Skeletal muscle satellite cell (primary cell): ENCODE measurements around the gene FBXW12.

Experiments used
- H3K27me3 ChIP-seq: 2 replicates; pipeline ENCODE4 v1.7.0; 2013; ENCODE audit warnings: low read length; ENCODE audit not compliant: control insufficient read depth, insufficient read depth
- H3K36me3 ChIP-seq: 2 replicates; pipeline ENCODE4 v1.7.0; 2013; ENCODE audit warnings: mild to moderate bottlenecking, control low read depth, low read length; ENCODE audit not compliant: insufficient read depth
- H3K4me1 ChIP-seq: 2 replicates; pipeline ENCODE4 v1.7.0; 2013; ENCODE audit warnings: low read length; ENCODE audit not compliant: control insufficient read depth, insufficient read depth
- H3K4me2 ChIP-seq: 2 replicates; pipeline ENCODE4 v1.7.0; 2013; ENCODE audit warnings: mild to moderate bottlenecking, low read length
- H3K4me3 ChIP-seq: 2 replicates; pipeline ENCODE4 v1.7.0; 2013; ENCODE audit warnings: low read length
- H3K9ac ChIP-seq: 2 replicates; pipeline ENCODE4 v1.7.0; 2013; ENCODE audit warnings: mild to moderate bottlenecking, low read depth, low read length, moderate library complexity
- H3K9me3 ChIP-seq: replicated peaks from 2 replicates; pipeline ENCODE4 v1.7.0; 2013; ENCODE audit warnings: mild to moderate bottlenecking, control low read depth, low read length

The FBXW12 gene

GRCh38 chr3:48347500-48347899 lies 24.5 kb upstream of the FBXW12 start:
- H3K36me3 ChIP-seq, result no peaks in the 10 kb centered on the region
- no peak overlapping the region for H3K4me3 ChIP-seq
- peaks cover 35% of the 10 kb centered on the region for H3K27me3 ChIP-seq
- H3K4me2 ChIP-seq, result no peak overlapping the region
- no peaks in the 10 kb centered on the region for H3K4me1 ChIP-seq
- H3K9ac ChIP-seq, result no peak overlapping the region
- H3K9me3 ChIP-seq, result no peaks in the 10 kb centered on the region

- no peak overlapping the region for H3K4me2 ChIP-seq
- H3K36me3 ChIP-seq, result no peaks in the 10 kb centered on the region
- no peak overlapping the region for H3K9ac ChIP-seq
- peaks cover 57% of the 10 kb centered on the region for H3K27me3 ChIP-seq
- H3K4me3 ChIP-seq, result no peak overlapping the region
- H3K4me1 ChIP-seq, result no peaks in the 10 kb centered on the region
- peaks cover 2% of the 10 kb centered on the region for H3K9me3 ChIP-seq
These were observed 19.5 kb upstream of the FBXW12 start for GRCh38 chr3:48352546-48352945.

DNA sequence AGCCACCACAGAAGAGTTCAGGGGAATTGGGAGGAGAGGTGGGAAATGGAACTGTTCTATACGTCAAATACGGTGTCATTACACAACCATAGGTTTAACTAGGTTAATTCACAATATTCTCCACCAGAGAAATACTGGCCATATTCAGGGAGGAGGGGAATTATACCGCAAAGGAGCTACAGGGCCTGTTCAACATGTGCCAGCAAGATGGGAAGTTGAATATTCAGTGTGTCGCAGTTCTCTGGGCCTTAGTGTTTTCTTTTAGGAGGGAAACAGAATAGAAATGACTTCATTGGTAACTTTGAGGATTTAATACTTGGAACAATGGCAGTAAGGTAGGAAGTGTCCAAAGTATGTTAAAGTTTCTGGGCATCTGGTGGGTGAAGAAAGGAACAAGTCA lies 18.0 kb upstream of the FBXW12 start:
- H3K36me3 ChIP-seq, result no peaks in the 10 kb centered on the region
- no peak overlapping the region for H3K4me3 ChIP-seq
- no peaks in the 10 kb centered on the region for H3K4me1 ChIP-seq
- H3K27me3 ChIP-seq, result peaks cover 63% of the 10 kb centered on the region
- no peak overlapping the region for H3K4me2 ChIP-seq
- H3K9me3 ChIP-seq, result peaks cover 3% of the 10 kb centered on the region
- H3K9ac ChIP-seq, result no peak overlapping the region

DNA sequence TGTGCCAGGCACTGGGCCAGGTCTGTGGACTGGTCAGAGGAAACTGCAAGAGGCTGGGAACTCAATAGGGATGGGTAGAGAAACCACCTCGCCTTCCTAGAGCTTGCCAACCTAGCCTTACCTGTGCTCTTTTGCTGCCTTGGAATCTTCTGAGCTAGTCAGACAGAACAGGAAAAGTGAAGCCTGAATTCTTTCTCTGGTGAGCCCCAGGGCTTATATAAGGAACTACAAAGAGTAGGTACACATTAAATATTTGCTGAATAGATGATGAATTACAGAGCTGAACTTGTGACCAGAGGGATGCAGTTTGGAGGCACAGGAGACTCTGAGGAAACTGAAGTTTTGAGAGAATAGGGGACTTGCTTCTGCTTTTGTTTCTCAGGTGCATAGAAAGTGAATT lies 15.6 kb upstream of the FBXW12 start:
- H3K4me2 ChIP-seq, result no peak overlapping the region
- H3K4me1 ChIP-seq, result no peaks in the 10 kb centered on the region
- H3K9ac ChIP-seq, result no peak overlapping the region
- H3K9me3 ChIP-seq, result peaks cover 3% of the 10 kb centered on the region
- H3K36me3 ChIP-seq, result no peaks in the 10 kb centered on the region
- H3K4me3 ChIP-seq, result no peak overlapping the region
- peaks cover 68% of the 10 kb centered on the region for H3K27me3 ChIP-seq

- H3K36me3 ChIP-seq, result no peaks in the 10 kb centered on the region
- no peak overlapping the region for H3K4me3 ChIP-seq
- H3K4me2 ChIP-seq, result no peak overlapping the region
These were observed 10.1 kb upstream of the FBXW12 start for GRCh38 chr3:48361928-48362327.

DNA sequence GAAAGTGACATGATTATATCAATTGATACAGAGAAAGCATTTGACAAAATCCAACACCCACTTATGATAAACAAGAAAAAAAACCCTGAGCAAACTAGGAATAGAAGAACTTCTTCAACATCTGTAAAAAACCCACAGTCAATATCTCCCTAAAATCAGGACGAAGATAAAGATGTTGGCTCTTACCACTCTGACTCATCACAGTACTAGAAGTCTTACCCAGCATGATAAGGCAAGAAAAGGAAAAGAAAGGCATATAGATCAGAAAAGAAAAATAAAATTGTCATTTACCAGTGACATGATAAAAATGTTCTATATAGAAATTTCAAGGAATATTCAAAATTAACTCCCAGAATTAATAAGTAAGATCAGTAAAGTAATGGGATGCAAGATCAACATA lies 7.2 kb upstream of the FBXW12 start:
- peaks cover 25% of the 10 kb centered on the region for H3K27me3 ChIP-seq
- H3K4me1 ChIP-seq, result no peaks in the 10 kb centered on the region
- no peak overlapping the region for H3K4me2 ChIP-seq
- no peak overlapping the region for H3K4me3 ChIP-seq
- no peaks in the 10 kb centered on the region for H3K36me3 ChIP-seq
- H3K9me3 ChIP-seq, result no peaks in the 10 kb centered on the region
- H3K9ac ChIP-seq, result no peak overlapping the region

More at GRCh38 chr3:48361928-48362327, 10.1 kb upstream of the FBXW12 start:
- Histone ChIP-seq H3K4me1 (no peaks in the 10 kb centered on the region), H3K9me3 (peaks cover 3% of the 10 kb centered on the region), H3K27me3 (peaks cover 30% of the 10 kb centered on the region), H3K9ac (no peak overlapping the region)

DNA sequence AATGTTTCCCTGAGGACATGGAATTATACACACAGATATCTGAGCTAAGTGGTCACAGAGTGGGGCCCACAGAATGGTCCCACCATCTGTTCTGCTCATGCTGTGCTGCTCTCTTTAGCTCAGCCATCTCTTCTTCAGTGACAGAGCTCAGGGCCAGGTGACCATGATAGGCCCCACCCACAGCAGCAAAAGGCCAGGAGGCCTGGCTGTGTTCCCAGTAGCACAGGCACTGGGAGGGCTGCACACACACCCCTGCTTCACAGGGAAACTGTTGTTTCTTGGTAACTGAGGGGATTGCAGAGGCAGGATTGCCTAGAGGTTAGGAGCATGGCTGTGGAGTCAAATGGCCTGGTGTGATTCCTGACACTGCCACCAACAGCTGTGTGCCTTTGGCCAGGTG lies 4.8 kb upstream of the FBXW12 start:
- H3K9me3 ChIP-seq, result no peaks in the 10 kb centered on the region
- H3K4me1 ChIP-seq, result no peaks in the 10 kb centered on the region
- no peak overlapping the region for H3K4me3 ChIP-seq
- no peaks in the 10 kb centered on the region for H3K36me3 ChIP-seq
- H3K27me3 ChIP-seq, result peaks cover 35% of the 10 kb centered on the region
- H3K4me2 ChIP-seq, result no peak overlapping the region
- H3K9ac ChIP-seq, result no peak overlapping the region

DNA sequence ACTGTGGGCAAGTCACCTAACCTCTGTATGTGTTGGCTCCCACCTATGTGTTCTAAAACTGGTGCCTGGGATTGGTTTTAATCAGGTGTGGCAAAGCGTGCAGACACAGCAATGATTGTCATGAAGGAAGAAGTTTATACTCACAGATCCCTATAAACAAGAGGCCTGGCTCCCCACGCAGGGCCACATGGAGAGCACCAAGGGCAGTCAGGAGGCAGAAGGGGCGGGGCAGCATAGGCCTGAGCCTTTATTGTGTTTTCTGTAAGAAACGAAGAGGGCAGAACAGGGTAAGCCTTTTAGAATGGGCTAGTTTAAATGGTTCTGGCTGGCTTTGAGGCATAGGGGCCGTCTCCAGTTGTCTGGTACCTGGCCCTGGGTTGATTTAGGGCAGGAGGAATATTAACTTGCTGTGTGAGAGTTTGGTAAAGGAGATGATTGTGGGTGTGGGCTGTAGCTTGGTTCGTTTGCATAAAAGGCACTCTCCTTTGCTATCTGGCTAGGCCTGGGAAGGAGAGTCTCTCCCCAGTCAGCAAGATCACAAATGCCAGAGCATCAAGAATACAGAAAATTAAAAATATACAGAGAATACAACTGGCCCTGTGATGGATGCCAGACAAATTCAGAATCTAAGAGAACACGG lies 2.2 kb upstream of the FBXW12 start:
- Histone ChIP-seq H3K4me1 (no peaks in the 10 kb centered on the region), H3K27me3 (peaks cover 49% of the 10 kb centered on the region), H3K4me2 (no peak overlapping the region), H3K9me3 (no peaks in the 10 kb centered on the region), H3K9ac (no peak overlapping the region), H3K4me3 (no peak overlapping the region), H3K36me3 (no peaks in the 10 kb centered on the region)

DNA sequence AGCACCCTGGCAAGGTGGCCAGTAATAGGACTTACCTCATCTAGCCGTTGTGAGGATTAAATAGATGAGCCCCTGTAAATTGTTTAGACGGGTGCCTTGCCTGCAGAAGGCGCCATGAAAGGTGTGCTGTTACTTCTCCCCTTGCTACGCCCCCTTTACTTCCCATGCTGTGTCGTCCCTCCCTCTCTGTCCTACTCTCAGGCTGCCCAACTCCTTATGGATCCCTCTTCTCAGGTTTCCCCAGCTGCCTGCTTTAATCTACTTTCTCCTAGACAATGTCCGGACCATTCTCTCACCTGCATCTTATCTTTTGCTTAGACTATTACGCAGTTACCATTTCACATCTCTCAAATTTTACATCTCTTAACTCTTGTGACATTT lies 1.7 kb upstream of the FBXW12 start:
- Histone ChIP-seq H3K4me3 (no peak overlapping the region), H3K9me3 (no peaks in the 10 kb centered on the region), H3K9ac (no peak overlapping the region), H3K36me3 (no peaks in the 10 kb centered on the region), H3K4me2 (no peak overlapping the region), H3K4me1 (no peaks in the 10 kb centered on the region), H3K27me3 (peaks cover 48% of the 10 kb centered on the region)

- H3K9me3 ChIP-seq, result no peaks in the 10 kb centered on the region
- no peaks in the 10 kb centered on the region for H3K36me3 ChIP-seq
- H3K9ac ChIP-seq, result no peak overlapping the region
- H3K4me3 ChIP-seq, result no peak overlapping the region
- no peaks in the 10 kb centered on the region for H3K4me1 ChIP-seq
- no peak overlapping the region for H3K4me2 ChIP-seq
- H3K27me3 ChIP-seq, result peaks cover 45% of the 10 kb centered on the region
These were observed 355 bp downstream of the FBXW12 start for GRCh38 chr3:48372377-48372770.

- no peaks in the 10 kb centered on the region for H3K36me3 ChIP-seq
- no peak overlapping the region for H3K4me3 ChIP-seq
- no peaks in the 10 kb centered on the region for H3K4me1 ChIP-seq
- no peak overlapping the region for H3K9ac ChIP-seq
- no peaks in the 10 kb centered on the region for H3K9me3 ChIP-seq
- peaks cover 46% of the 10 kb centered on the region for H3K27me3 ChIP-seq
- H3K4me2 ChIP-seq, result no peak overlapping the region
These were observed 930 bp downstream of the FBXW12 start for GRCh38 chr3:48372862-48373435.

GRCh38 chr3:48387634-48388033 lies 15.6 kb downstream of the FBXW12 start:
- H3K4me2 ChIP-seq, result no peak overlapping the region
- H3K9ac ChIP-seq, result no peak overlapping the region
- peaks cover 45% of the 10 kb centered on the region for H3K27me3 ChIP-seq
- no peak overlapping the region for H3K4me3 ChIP-seq
- peaks cover 6% of the 10 kb centered on the region for H3K9me3 ChIP-seq
- H3K4me1 ChIP-seq, result no peaks in the 10 kb centered on the region
- H3K36me3 ChIP-seq, result no peaks in the 10 kb centered on the region
